KMS-11 (cell line): ENCODE data around the gene FAM118A.

Experiments used
- H2AFZ ChIP-seq: fragments of 200-600 bp; sonication (generic); 2 replicates; pipeline ENCODE4 v1.6.1; 2016; ENCODE audit warnings: antibody characterized with exemption, mixed run types, low read depth
- H3K27ac ChIP-seq: fragments of 200-600 bp; sonication (generic); 2 replicates; pipeline ENCODE4 v1.6.1; 2016; ENCODE audit warnings: mild to moderate bottlenecking, mixed run types
- H3K27me3 ChIP-seq: fragments of 200-600 bp; sonication (generic); 2 replicates; pipeline ENCODE4 v1.6.1; 2017; ENCODE audit warnings: mild to moderate bottlenecking, low read depth, mixed run types, moderate library complexity; ENCODE audit not compliant: insufficient read depth
- H3K36me3 ChIP-seq: fragments of 200-600 bp; sonication (generic); 2 replicates; pipeline ENCODE4 v1.6.1; 2017; ENCODE audit warnings: mild to moderate bottlenecking, mixed run types; ENCODE audit not compliant: insufficient read depth
- H3K4me1 ChIP-seq: fragments of 200-600 bp; sonication (generic); 2 replicates; pipeline ENCODE4 v1.6.1; 2016; ENCODE audit warnings: mild to moderate bottlenecking, low read depth, mixed run types; ENCODE audit not compliant: poor library complexity, severe bottlenecking
- H3K4me2 ChIP-seq: fragments of 200-600 bp; sonication (generic); 2 replicates; pipeline ENCODE4 v1.7.0; 2016; ENCODE audit warnings: mild to moderate bottlenecking, mixed run types
- H3K4me3 ChIP-seq: fragments of 200-600 bp; sonication (generic); IDR thresholded peaks from 2 replicates; pipeline ENCODE4 v1.6.1; 2017; ENCODE audit warnings: low read depth, low read length, mixed read lengths; ENCODE audit not compliant: insufficient read depth
- H3K79me2 ChIP-seq: fragments of 200-600 bp; sonication (generic); 2 replicates; pipeline ENCODE4 v1.6.1; 2016; ENCODE audit warnings: low read depth, mixed run types; ENCODE audit not compliant: insufficient read depth
- H3K9ac ChIP-seq: fragments of 200-600 bp; sonication (generic); 2 replicates; pipeline ENCODE4 v1.6.1; 2016; ENCODE audit warnings: mild to moderate bottlenecking, mixed run types
- H4K20me1 ChIP-seq: fragments of 200-600 bp; sonication (generic); 2 replicates; pipeline ENCODE4 v1.6.1; 2016; ENCODE audit warnings: mild to moderate bottlenecking, mixed run types; ENCODE audit not compliant: insufficient read depth
- TF ChIP-seq, protein P1 (sequence below): fragments of 200-600 bp; sonication (generic); conservative IDR thresholded peaks from 2 replicates; pipeline ENCODE4 v1.6.1; 2017; ENCODE audit warnings: low read depth, mild to moderate bottlenecking, antibody characterized with exemption, low read length, moderate library complexity, mixed read lengths

Gene FAM118A

GRCh38 chr22:45314786-45315185, 5.1 kb downstream of the FAM118A start:
- H3K27ac ChIP-seq: no peak overlapping the region

GRCh38 chr22:45316796-45317526, 7.2 kb downstream of the FAM118A start:
- Histone ChIP-seq H3K27me3 (no peaks in the 10 kb centered on the region), H3K4me2 (peak overlapping the region; percentile 98), H2AFZ (no peak overlapping the region), H3K79me2 (peaks cover 88% of the 10 kb centered on the region), H3K36me3 (no peaks in the 10 kb centered on the region), H3K4me3 (no peak overlapping the region), H3K27ac (peak overlapping the region; percentile 91), H3K9ac (no peak overlapping the region), H4K20me1 (no peaks in the 10 kb centered on the region), H3K4me1 (peaks cover 75% of the 10 kb centered on the region)
- TF ChIP-seq, protein P1, sequence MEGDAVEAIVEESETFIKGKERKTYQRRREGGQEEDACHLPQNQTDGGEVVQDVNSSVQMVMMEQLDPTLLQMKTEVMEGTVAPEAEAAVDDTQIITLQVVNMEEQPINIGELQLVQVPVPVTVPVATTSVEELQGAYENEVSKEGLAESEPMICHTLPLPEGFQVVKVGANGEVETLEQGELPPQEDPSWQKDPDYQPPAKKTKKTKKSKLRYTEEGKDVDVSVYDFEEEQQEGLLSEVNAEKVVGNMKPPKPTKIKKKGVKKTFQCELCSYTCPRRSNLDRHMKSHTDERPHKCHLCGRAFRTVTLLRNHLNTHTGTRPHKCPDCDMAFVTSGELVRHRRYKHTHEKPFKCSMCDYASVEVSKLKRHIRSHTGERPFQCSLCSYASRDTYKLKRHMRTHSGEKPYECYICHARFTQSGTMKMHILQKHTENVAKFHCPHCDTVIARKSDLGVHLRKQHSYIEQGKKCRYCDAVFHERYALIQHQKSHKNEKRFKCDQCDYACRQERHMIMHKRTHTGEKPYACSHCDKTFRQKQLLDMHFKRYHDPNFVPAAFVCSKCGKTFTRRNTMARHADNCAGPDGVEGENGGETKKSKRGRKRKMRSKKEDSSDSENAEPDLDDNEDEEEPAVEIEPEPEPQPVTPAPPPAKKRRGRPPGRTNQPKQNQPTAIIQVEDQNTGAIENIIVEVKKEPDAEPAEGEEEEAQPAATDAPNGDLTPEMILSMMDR: no peak

More at GRCh38 chr22:45314786-45315185, 5.1 kb downstream of the FAM118A start:
- no peak overlapping the region for H2AFZ ChIP-seq
- H3K4me1 ChIP-seq: peaks cover 63% of the 10 kb centered on the region
- H3K27me3 ChIP-seq: no peaks in the 10 kb centered on the region
- H3K9ac ChIP-seq: no peak overlapping the region
- H4K20me1 ChIP-seq: no peaks in the 10 kb centered on the region
- peaks cover 86% of the 10 kb centered on the region for H3K79me2 ChIP-seq
- no peak overlapping the region for H3K4me2 ChIP-seq
- no peak overlapping the region for H3K4me3 ChIP-seq
- TF ChIP-seq, protein P1: no peak
- H3K36me3 ChIP-seq: no peaks in the 10 kb centered on the region

DNA sequence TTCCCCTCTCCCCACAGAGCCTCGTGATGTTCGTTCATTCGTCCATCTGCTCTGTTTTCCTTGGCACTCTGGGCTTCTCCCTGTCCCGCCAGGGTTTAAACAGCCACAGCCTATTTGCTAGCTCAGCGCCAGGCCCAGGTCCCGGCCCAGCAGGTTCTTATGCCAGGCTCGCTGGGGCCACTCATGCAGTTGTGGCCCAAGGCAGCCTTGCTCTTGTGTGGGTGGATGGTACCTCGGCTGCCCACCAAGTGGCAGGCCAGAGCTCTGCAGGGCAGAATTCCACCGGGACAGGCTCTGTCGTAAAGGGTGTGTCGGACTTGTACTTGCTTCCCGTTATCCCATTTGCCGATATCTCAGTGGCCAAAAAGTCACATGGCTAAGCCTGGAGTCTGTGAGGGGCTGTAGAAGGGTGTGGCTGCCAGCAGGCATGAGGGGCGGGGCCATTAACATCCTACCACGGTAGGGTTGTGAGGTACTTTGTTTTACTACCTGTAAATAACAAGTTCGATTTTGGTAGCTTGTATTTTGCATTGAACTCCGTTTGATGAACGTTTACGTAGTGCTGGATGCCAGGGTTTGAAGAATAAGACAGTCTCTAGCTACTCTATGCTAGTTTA, 7.9 kb downstream of the FAM118A start:
- H3K79me2 ChIP-seq: peaks cover 88% of the 10 kb centered on the region
- H3K36me3 ChIP-seq: no peaks in the 10 kb centered on the region
- peak overlapping the region; percentile 67 for H3K9ac ChIP-seq
- no peaks in the 10 kb centered on the region for H4K20me1 ChIP-seq
- H3K4me3 ChIP-seq: no peak overlapping the region
- peaks cover 75% of the 10 kb centered on the region for H3K4me1 ChIP-seq
- peak overlapping the region; percentile 91 for H3K27ac ChIP-seq
- H2AFZ ChIP-seq: no peak overlapping the region
- TF ChIP-seq, protein P1: no peak; the same call in 1 of the 2 replicates
- H3K27me3 ChIP-seq: no peaks in the 10 kb centered on the region
- H3K4me2 ChIP-seq: peak overlapping the region; percentile 98

- peak overlapping the region; percentile 91 for H3K27ac ChIP-seq
- peaks cover 75% of the 10 kb centered on the region for H3K4me1 ChIP-seq
- no peak overlapping the region for H3K4me3 ChIP-seq
- peak overlapping the region; percentile 98 for H3K4me2 ChIP-seq
- H3K79me2 ChIP-seq: peaks cover 84% of the 10 kb centered on the region
- no peaks in the 10 kb centered on the region for H4K20me1 ChIP-seq
- H3K9ac ChIP-seq: peak overlapping the region; percentile 67
- no peaks in the 10 kb centered on the region for H3K36me3 ChIP-seq
- no peaks in the 10 kb centered on the region for H3K27me3 ChIP-seq
- TF ChIP-seq, protein P1: no peak
- H2AFZ ChIP-seq: no peak overlapping the region
Measured at GRCh38 chr22:45318168-45318557, 8.4 kb downstream of the FAM118A start.
